Mucosa of stomach (tissue), 1 donor: ENCODE measurements around the gene RAVER1.
A peak's percentile ranks its signal among the peaks of the same experiment; 100 is the strongest.

Experiments
- H3K27me3 ChIP-seq: one replicate; pipeline ENCODE4 v1.7.0; 2013; ENCODE audit warnings: mild to moderate bottlenecking, low read length; ENCODE audit not compliant: control insufficient read depth, insufficient read depth
- H3K36me3 ChIP-seq: one replicate; pipeline ENCODE4 v1.7.0; 2013; ENCODE audit warnings: low read length; ENCODE audit not compliant: control insufficient read depth, insufficient read depth
- H3K4me1 ChIP-seq: one replicate; pipeline ENCODE4 v1.7.0; 2013; ENCODE audit warnings: mild to moderate bottlenecking, low read length; ENCODE audit not compliant: control insufficient read depth, insufficient read depth
- H3K4me3 ChIP-seq: one replicate; pipeline ENCODE4 v1.7.0; 2013; ENCODE audit warnings: low read length
- H3K9ac ChIP-seq: one replicate; pipeline ENCODE4 v1.7.0; 2013; ENCODE audit warnings: mild to moderate bottlenecking, low read length, moderate library complexity
- H3K9me3 ChIP-seq: one replicate; pipeline ENCODE4 v1.7.0; 2013; ENCODE audit warnings: mild to moderate bottlenecking, low read length, moderate library complexity; ENCODE audit not compliant: control insufficient read depth
- donor health status: Pancreatic carcinoma.

RAVER1 gene

DNA sequence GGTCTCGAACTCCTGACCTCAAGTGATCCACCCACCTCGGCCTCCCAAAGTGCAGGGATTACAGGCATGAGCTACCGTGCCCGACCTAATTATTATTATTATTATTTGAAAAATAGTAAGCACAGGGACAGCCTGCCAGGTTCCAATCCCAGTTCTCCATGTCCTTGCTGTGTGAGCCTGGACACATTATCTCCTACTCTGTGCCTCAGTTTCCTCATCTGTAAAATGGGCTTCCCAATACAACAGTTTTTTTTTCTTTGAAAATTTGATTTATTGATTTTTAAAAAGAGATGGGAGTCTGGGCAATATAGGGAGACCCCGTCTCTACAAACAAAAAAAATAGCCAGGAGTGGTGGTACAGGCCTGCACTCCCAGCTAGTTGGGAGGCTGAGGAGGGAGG, 27.0 kb downstream of the RAVER1 start:
- no peaks in the 10 kb centered on the region for H3K36me3 ChIP-seq
- no peak overlapping the region for H3K9ac ChIP-seq
- H3K4me1 ChIP-seq = no peaks in the 10 kb centered on the region
- no peak overlapping the region for H3K4me3 ChIP-seq
- no peaks in the 10 kb centered on the region for H3K9me3 ChIP-seq
- no peaks in the 10 kb centered on the region for H3K27me3 ChIP-seq

DNA sequence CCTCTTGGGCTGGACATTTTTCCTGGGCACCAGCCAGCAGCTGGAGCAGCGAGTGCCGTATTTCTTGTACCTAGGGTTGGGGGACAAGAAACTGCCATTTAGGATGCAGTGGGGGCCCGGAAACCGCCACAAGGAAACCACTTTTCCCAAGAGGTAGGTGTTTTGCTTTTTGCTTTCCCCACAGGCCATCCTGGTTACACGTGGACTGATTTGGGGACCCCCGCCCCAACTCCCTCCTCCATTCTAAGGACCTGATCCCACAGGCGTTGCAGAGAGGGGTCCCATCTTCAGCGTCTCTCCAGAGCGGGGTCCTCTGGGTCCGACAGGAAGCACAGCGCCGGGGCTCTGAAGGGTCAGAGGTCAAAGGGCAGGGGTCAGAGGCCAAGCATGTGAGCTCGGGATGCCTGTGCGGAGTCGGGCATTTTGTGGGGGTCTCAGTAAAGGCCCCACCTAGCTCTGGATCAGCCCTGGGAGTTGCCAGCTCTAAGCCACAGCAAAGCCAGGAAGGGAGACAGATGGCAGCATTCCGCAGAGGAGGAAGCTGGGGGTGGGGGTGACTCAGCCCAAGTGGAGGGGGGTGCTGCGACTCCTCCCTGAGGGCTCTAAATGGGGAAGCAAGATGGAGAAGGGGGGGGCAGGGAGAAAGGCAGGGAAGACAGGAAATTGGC, 28.1 kb downstream of the RAVER1 start:
- no peaks in the 10 kb centered on the region for H3K36me3 ChIP-seq
- H3K4me3 ChIP-seq = no peak overlapping the region
- no peaks in the 10 kb centered on the region for H3K27me3 ChIP-seq
- no peaks in the 10 kb centered on the region for H3K9me3 ChIP-seq
- no peaks in the 10 kb centered on the region for H3K4me1 ChIP-seq
- no peak overlapping the region for H3K9ac ChIP-seq

DNA sequence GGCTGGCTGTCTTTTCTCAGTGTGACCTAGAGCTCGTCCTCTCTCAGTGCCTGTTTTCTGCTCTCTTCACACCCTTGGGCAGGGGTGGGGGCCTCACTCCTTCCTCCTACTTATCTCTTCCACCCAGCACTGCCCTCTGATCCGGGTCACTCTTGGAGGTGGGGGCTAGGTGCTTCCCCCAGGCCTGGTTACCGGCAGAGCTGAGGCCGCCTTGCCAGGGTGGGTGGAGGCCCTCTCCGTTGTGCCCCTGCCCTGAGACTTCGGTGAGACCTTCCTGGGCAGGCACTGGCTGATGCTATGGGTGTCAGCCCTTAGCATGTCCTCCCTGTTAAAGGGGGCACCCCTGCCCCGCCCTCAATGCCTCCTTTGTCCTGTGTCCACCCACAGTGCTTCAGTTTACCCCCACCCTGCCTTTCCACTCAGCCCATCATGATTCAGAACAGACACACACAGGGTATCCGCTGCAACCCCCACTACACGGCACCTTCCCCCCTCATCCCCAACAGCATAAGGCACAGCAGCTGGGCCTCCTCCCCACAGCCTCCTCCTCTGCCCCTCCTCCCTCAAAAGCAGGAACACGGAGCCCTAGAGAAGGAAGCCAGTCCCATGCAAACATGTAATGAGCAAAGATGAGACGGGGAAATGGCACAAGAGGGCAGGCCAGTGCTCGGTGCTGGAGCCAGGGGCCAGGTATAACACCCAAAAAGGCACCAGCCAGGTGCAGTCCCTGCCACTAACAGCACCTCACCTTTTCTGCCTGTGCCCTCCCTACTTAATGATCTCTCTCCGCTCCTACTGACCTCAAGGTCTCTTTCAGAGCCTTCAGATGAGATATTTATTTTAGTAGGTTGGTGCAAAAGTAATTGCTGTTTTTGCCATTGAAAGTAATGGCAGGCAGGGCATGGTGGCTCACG, 33.5 kb downstream of the RAVER1 start:
- Histone ChIP-seq H3K4me1 (peaks cover 14% of the 10 kb centered on the region), H3K36me3 (no peaks in the 10 kb centered on the region), H3K9me3 (no peaks in the 10 kb centered on the region), H3K9ac (no peak overlapping the region), H3K27me3 (peaks cover 23% of the 10 kb centered on the region), H3K4me3 (no peak overlapping the region)

DNA sequence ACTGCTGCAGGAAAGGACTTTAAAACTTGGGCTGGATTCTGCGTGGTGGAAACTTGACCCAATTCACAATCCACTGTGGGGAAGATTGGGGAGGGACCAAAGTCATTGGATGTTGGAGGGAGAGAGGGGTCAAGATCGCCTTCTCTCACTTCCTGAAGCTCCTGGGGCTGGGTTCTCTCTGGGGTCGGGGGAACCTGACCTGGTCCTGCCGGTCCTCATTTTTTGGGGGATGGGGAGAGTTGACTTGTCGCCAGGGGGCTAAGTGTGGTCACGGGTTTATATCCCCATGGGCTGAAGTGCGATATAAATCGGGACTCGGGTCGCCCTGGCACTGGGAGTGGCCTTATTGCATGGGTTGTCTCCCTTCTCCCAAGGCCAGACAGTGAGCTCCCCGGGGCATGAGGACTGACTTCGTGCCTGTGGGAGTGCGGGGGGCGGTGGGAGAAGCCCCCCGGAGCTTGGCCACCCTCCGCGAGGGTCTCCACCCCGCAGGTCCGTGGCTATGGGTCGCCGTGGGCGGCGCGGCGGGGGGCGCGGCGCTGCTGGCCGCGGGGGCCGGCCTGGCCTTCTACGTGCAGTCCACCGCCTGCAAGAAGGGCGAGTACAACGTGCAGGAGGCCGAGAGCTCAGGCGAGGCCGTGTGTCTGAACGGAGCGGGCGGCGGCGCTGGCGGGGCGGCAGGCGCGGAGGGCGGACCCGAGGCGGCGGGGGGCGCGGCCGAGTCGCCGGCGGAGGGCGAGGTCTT, 37.3 kb downstream of the RAVER1 start:
- no peaks in the 10 kb centered on the region for H3K36me3 ChIP-seq
- H3K9ac ChIP-seq = peak overlapping the region; percentile 22
- peaks cover 61% of the 10 kb centered on the region for H3K27me3 ChIP-seq
- peaks cover 40% of the 10 kb centered on the region for H3K4me1 ChIP-seq
- H3K4me3 ChIP-seq = no peak overlapping the region
- H3K9me3 ChIP-seq = no peaks in the 10 kb centered on the region

DNA sequence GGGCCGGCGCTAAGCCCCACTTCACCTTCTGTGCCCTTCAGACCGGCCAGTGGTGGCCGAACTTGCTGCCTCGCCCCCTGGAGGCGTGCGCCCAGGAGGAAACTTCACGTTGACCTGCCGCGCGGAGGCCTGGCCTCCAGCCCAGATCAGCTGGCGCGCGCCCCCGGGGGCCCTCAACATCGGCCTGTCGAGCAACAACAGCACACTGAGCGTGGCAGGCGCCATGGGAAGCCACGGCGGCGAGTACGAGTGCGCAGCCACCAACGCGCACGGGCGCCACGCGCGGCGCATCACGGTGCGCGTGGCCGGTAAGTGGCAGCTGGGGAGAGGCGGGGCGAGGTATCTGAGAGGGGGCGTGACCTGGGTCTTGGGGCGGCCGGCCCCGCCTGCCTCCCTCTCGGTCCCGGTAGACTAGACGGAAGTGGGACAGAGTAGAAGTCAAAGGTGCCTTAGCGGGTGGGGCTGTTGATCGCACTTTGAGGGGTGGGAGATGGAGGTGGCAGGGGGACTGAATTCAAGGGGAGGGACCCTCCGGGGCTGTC, 38.0 kb downstream of the RAVER1 start:
- no peaks in the 10 kb centered on the region for H3K36me3 ChIP-seq
- H3K9ac ChIP-seq = peak overlapping the region; percentile 22
- H3K4me1 ChIP-seq = peaks cover 46% of the 10 kb centered on the region
- H3K27me3 ChIP-seq = peaks cover 67% of the 10 kb centered on the region
- no peaks in the 10 kb centered on the region for H3K9me3 ChIP-seq
- H3K4me3 ChIP-seq = no peak overlapping the region

DNA sequence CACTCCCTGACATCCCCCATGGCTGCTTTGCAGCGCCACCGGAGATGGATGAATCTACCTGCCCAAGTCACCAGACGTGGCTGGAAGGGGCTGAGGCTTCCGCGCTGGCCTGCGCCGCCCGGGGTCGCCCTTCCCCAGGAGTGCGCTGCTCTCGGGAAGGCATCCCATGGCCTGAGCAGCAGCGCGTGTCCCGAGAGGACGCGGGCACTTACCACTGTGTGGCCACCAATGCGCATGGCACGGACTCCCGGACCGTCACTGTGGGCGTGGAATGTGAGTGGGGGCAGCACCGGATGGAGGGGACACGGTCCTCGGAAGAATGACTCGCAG, 39.0 kb downstream of the RAVER1 start:
- Histone ChIP-seq H3K4me3 (no peak overlapping the region), H3K9ac (no peak overlapping the region), H3K4me1 (peaks cover 55% of the 10 kb centered on the region), H3K9me3 (no peaks in the 10 kb centered on the region), H3K27me3 (peaks cover 69% of the 10 kb centered on the region), H3K36me3 (no peaks in the 10 kb centered on the region)

DNA sequence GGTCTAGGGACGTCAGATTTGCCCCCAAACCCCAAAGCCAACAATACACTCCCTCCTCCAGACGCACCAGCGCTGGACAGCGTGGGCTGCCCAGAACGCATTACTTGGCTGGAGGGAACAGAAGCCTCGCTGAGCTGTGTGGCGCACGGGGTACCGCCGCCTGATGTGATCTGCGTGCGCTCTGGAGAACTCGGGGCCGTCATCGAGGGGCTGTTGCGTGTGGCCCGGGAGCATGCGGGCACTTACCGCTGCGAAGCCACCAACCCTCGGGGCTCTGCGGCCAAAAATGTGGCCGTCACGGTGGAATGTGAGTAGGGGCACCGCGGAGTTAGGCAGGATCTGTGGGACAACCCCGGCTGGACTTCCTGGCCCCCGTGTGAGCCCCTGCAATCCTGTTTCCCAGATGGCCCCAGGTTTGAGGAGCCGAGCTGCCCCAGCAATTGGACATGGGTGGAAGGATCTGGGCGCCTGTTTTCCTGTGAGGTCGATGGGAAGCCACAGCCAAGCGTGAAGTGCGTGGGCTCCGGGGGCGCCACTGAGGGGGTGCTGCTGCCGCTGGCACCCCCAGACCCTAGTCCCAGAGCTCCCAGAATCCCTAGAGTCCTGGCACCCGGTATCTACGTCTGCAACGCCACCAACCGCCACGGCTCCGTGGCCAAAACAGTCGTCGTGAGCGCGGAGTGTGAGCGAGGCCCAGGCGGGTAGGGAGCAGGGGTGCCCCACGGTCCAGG, 39.5 kb downstream of the RAVER1 start:
- Histone ChIP-seq H3K36me3 (no peaks in the 10 kb centered on the region), H3K4me3 (no peak overlapping the region), H3K27me3 (peaks cover 75% of the 10 kb centered on the region), H3K9me3 (no peaks in the 10 kb centered on the region), H3K9ac (no peak overlapping the region), H3K4me1 (peaks cover 60% of the 10 kb centered on the region)

DNA sequence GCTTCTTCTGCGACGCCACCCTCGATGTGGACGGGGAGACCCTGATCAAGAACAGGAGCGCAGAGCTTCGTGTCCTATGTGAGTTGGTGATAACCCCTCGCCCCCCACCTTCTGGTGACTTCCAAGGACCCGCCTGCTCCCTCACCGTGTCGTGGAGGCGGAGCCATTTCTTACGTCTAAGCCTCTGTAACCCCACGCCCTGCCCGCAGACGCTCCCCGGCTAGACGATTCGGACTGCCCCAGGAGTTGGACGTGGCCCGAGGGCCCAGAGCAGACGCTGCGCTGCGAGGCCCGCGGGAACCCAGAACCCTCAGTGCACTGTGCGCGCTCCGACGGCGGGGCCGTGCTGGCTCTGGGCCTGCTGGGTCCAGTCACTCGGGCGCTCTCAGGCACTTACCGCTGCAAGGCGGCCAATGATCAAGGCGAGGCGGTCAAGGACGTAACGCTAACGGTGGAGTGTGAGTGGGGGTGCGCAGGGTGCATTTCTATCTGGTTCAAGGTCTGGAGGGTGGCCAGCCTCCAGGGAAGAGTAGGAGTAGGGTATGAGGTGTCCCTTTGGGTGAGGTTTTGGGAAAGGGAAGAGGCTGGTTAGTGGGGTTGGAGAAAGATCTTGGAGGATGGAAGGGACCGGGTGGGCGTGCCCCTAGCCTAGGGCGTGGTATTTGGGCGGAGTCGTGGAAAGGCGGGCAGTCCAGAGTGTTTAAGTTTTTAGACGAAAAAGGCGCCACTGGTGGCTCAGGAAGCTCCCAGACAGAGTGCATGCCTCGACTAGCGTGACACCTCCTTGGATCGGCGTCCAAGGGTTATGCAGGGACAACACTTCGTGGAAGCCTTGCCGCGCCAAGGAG, 40.3 kb downstream of the RAVER1 start:
- H3K27me3 ChIP-seq = peaks cover 82% of the 10 kb centered on the region
- peak overlapping the region; percentile 8 for H3K4me3 ChIP-seq
- no peaks in the 10 kb centered on the region for H3K36me3 ChIP-seq
- peaks cover 64% of the 10 kb centered on the region for H3K4me1 ChIP-seq
- H3K9ac ChIP-seq = no peak overlapping the region
- no peaks in the 10 kb centered on the region for H3K9me3 ChIP-seq

DNA sequence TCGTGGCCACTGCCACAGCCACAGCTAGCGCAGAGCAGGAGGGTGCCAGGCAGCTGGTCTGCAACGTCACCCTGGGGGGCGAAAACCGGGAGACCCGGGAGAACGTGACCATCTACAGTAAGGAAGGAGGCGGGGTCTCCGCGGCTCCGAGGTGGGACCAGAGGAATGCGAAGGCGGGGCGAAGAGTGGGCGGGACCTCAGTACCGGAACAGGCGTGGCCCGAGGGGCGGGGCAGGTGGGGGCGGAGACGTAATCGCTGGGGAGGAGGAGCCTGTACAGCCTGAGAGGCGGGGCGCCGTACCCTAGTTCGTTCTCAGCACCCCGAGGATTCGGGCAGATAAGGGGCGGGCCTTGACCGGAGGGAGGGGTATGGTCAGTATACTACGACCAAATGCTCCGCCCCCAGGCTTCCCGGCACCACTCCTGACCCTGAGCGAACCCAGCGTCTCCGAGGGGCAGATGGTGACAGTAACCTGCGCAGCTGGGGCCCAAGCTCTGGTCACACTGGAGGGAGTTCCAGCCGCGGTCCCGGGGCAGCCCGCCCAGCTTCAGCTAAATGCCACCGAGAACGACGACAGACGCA, 41.0 kb downstream of the RAVER1 start:
- Histone ChIP-seq H3K4me3 (peak overlapping the region; percentile 8), H3K27me3 (peaks cover 90% of the 10 kb centered on the region), H3K4me1 (peaks cover 71% of the 10 kb centered on the region), H3K9me3 (no peaks in the 10 kb centered on the region), H3K36me3 (no peaks in the 10 kb centered on the region), H3K9ac (no peak overlapping the region)

DNA sequence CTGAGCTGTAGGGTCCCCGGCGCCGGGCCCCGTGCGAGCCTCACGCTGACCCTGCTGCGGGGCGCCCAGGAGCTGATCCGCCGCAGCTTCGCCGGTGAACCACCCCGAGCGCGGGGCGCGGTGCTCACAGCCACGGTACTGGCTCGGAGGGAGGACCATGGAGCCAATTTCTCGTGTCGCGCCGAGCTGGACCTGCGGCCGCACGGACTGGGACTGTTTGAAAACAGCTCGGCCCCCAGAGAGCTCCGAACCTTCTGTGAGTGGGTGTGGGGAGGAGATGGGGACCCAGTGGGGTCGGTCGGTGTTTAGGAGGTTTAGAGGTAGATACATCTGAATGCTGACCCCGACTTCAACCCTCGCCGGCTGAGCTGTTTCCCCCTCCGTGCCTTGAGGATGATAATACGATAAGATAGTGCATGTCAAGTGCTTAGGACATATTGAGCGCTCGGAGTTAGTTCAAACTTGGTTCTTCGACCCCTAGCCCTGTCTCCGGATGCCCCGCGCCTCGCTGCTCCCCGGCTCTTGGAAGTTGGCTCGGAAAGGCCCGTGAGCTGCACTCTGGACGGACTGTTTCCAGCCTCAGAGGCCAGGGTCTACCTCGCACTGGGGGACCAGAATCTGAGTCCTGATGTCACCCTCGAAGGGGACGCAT, 41.6 kb downstream of the RAVER1 start:
- Histone ChIP-seq H3K36me3 (no peaks in the 10 kb centered on the region), H3K27me3 (peaks cover 96% of the 10 kb centered on the region), H3K9ac (no peak overlapping the region), H3K9me3 (no peaks in the 10 kb centered on the region), H3K4me1 (peaks cover 77% of the 10 kb centered on the region), H3K4me3 (no peak overlapping the region)
